HG03571 (cell line): ENCODE data around the gene MAST4.

ENCODE experiments used
- ATAC-seq: cut with Tn5 transposase; IDR thresholded peaks from one replicate; pipeline ENCODE4 v1.9.1; 2021; ENCODE audit not compliant: unreplicated experiment

Gene MAST4

GRCh38 chr5:66985417-66985816 lies 389.2 kb downstream of the MAST4 start:
- no peak for ATAC-seq

GRCh38 chr5:66986009-66986408 lies 389.8 kb downstream of the MAST4 start:
- ATAC-seq, result no peak

- no peak for ATAC-seq
Measured at GRCh38 chr5:66986534-66986933, 390.3 kb downstream of the MAST4 start.

GRCh38 chr5:66987126-66987525 lies 390.9 kb downstream of the MAST4 start:
- ATAC-seq, result no peak

DNA sequence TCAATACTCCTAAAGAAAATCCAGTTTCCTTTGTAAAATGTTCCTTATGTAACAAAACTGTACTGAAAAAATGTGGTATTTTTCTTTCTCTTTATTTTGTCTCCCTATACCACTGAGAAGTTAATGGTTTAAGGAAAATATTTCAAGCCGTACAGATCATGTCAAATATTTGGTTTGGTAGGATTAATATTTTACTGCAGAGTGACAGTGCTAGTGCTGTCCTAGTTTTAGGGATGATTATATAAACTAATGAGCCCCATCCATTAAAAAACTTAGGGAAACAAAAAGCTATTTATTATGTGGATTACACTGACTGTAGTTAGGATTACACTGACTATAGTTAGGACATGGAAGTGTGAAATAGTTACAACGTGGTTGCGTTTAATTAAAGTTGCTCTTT lies 391.3 kb downstream of the MAST4 start:
- ATAC-seq, result no peak

- ATAC-seq, result peak; percentile 62
Measured at GRCh38 chr5:66987949-66988838, 392.0 kb downstream of the MAST4 start.

DNA sequence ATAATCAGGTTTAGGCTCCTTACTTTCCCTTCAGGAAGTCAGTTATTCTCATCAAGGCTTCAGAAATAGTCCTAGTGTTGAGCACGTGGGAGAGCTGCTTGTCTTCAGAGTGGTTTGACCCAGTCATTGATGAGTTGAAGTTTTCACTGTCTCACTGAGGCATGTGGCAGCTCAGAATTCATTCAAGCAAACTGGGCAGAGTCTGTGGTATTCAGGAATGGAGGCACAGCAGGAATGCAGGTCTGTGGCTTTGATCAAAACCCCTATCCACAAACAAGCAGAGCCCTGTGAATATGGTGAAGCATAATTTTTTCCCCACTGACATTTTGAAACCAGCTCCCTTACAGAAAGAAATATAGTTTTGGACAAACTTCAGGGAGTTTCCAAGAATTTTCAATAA lies 393.1 kb downstream of the MAST4 start:
- no peak for ATAC-seq

DNA sequence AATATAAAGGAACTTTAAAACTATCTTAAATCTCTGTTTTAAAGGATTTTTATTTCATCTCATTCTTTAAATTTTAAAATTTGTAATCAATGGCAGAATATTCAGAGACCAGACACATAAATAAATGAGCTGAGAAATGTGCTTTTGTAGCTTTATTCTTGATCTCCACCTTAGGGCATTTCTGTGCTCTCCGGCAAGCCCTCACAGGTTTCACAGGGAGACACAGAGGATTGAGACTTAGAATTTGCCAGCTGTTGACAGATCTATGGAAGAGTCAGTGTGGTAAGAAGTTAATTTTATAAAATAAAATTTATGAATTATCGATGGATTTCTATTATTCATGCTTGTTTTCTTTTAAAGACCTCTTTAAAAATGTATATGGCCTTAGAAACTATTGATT lies 393.6 kb downstream of the MAST4 start:
- no peak for ATAC-seq

DNA sequence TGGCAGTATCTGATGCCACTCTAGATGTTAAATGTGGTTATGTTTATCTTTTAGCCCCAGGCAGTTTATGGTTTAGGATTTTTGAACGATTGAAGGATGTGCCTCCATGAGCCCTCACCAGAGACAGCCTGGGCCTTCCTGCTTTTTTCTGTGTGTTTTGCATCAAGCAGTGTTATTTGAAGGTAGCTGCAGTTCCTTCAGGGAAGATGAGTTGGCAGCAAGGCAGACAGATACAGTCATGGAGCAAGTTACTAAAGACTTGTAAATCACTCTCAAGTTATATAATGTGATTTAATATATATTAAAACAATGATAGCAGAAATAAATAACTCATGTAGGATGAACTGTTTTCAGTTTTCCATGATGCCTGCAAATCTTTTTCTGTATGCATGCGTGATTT lies 395.6 kb downstream of the MAST4 start:
- no peak for ATAC-seq

- no peak for ATAC-seq
Measured at GRCh38 chr5:66992547-66992946, 396.4 kb downstream of the MAST4 start.

- no peak for ATAC-seq
Measured at GRCh38 chr5:66993448-66993847, 397.3 kb downstream of the MAST4 start.

GRCh38 chr5:66993882-66994281 lies 397.7 kb downstream of the MAST4 start:
- ATAC-seq, result no peak

DNA sequence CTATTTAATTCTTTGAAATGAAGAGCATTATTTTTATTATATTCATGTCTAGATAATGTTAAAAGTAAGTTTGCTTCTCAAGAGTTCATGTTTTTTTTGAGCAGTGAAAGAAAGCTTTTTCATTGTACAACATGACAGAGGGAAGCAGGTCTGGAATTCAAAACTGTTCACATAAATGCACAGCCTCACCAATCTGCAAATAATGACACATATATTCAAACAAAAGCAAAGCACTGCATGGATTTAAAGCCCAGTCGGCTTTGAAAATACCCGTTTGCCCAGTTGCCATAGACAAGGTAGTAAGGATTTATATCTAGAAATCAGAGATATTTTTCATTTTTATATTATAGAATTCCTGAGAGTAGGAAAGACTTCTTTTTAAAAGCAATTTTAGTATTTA lies 398.6 kb downstream of the MAST4 start:
- no peak for ATAC-seq

- no peak for ATAC-seq
Measured at GRCh38 chr5:67000794-67001475, 404.7 kb downstream of the MAST4 start.

GRCh38 chr5:67002832-67003684 lies 406.9 kb downstream of the MAST4 start:
- ATAC-seq, result no peak

DNA sequence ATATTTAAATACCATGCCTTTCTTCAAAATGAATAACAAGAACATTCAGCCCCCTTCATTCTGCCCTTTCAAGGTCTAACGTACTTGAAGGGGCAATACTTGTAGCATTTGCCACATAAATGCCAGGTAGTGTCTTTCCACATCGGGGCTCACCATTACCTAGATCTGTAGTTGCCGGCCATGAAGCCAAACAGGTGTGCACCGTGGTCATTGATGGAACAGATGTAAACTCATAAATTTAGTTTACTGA lies 407.4 kb downstream of the MAST4 start:
- no peak for ATAC-seq

DNA sequence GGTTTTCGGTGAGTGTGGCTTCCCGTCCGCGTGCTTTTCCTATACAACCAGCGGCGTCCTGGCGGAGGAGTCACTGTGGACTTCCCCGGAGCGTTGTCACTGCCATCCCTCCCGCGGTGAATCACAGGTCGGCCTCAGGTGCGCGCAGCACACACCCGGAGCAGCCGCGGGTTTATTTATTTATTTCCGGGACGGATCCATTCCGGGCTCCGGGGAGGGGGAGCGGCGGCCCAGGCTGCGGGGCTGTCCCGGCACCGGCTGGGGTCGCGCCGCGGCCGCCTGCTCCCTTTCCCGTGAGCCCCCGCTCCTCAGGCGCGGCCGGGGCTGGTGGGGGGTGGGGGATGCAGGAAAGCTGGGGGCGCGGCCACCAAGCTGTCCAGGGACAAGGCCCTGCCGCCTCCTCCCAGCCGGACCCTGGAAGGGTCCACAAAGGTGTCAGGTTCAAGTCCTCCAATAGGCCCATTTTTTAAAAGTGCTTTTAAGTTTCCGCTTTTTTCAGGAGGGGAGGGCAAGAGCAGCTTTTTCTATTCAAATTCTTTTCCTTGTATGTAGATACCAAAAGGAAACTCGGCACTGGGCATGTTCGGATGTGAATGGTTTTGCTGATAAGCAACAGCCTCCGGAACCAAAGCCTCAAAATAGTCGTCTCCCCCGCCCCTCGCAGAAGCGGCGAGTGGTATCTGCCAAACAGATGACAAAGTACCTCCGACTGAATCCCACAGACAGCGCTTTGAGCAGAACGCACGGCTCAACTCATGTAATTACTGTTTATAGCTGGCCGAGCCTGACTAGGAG lies 407.9 kb downstream of the MAST4 start:
- ATAC-seq, result peak; percentile 51

DNA sequence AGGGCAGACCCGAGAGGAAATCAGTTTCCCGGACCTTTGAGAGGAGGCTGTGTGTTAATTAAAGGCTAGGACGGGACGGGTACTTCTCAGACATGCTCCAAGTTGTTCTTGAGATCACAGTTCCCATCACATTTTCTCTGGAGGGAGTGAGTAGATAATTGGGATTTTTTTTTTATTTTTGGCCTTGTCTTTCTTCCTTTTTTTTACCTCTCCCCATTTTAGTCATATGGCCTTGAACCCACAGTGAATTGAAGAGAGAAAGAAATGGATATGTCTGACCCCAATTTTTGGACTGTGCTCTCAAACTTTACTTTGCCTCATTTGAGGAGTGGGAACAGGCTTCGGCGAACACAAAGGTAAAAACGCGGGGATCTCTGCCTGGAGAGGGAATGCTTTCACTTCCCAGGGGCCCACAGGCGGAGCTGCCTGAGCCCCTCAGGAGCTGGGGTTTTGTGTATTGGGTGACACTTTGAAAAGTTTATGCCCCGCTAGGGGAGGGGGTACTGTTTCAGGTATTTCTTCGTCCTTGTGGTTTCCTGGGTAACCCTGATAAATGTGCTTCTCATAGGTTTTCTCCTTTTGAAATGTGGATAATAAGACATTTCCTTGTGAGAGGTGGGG lies 408.6 kb downstream of the MAST4 start:
- no peak for ATAC-seq

GRCh38 chr5:67005737-67006499 lies 409.7 kb downstream of the MAST4 start:
- ATAC-seq, result no peak

DNA sequence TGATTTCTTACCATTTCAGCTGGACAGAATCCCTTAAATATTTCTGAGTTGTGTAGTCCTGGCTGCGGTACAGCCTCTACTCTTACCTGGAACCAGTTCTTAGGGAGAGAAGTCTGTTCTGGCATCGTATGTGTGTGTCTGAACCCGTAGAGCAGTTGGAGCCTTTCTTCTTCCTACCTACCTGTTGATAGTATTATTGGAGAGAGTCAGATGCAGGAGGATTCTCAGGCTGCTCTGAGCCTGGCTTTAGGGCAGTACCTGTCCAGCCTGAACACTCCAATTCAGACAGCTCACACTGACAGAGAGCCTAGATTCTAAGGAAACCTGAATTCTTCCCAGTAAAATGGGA lies 410.3 kb downstream of the MAST4 start:
- ATAC-seq, result no peak
